ENCODE data around the gene BOD1L1. TPM values are rescaled to one million over a fixed set of nuclear protein-coding genes. Genes with fewer than 3 reads are reported as not detected.

BOD1L1 gene
- total RNA-seq, 1 donor: 38.0 TPM

DNA sequence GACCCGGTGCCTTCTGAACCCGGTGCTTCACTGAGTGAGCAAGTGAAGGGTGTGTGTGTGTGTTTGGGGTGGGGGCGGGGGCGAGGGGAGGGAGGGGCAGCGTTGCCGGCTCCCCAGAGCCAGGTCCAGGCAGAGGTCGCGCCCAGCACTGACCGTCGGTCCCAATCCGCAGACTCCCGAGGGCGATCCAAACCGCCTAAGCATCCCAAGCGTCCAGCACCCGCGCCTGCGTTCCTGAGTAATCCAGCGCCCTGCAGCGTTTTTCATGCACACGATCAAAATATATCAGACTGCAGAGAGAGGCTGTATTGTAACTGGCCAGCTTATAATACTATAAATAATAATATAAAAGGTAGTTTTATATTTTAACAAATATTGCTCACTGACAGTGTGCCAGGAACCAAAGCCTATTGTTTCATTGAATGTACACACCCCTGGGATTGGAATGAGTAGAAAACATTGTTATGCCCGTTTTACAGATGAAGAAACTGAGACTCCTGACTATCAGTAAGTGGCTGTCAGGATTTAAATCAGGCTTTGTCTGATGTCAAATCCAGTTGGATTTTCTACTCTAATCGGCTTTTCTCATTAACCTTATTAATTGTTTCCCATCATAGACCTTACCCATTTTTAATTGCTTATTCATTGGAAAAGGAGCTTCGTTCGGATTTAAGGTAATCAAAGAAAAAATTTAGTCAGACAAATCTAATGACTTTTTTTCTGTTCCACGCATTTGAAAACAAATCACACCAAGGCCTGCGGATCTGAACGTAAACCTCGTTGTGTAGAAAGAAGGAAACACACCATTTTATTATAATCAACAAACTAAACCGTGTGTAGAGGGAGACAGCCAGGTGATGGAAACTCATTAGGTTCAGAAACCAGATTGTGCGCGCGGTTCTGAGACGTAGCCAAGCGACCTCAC is 79.2 kb downstream of the BOD1L1 start:
- H3K4me3 ChIP-seq (ENCODE audit: low read depth, low read length): peak overlapping the region; percentile 69
- TF ChIP-seq, protein P1, sequence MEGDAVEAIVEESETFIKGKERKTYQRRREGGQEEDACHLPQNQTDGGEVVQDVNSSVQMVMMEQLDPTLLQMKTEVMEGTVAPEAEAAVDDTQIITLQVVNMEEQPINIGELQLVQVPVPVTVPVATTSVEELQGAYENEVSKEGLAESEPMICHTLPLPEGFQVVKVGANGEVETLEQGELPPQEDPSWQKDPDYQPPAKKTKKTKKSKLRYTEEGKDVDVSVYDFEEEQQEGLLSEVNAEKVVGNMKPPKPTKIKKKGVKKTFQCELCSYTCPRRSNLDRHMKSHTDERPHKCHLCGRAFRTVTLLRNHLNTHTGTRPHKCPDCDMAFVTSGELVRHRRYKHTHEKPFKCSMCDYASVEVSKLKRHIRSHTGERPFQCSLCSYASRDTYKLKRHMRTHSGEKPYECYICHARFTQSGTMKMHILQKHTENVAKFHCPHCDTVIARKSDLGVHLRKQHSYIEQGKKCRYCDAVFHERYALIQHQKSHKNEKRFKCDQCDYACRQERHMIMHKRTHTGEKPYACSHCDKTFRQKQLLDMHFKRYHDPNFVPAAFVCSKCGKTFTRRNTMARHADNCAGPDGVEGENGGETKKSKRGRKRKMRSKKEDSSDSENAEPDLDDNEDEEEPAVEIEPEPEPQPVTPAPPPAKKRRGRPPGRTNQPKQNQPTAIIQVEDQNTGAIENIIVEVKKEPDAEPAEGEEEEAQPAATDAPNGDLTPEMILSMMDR (IDR thresholded peaks at IDR 0.05; ENCODE audit: insufficient read depth, low read length): no peak
- no peak for DNase-seq (ENCODE audit: low read depth)

- TF ChIP-seq, protein P1 (IDR thresholded peaks at IDR 0.05; ENCODE audit: insufficient read depth, low read length): no peak
- H3K4me3 ChIP-seq (ENCODE audit: low read depth, low read length): peak overlapping the region; percentile 40
- DNase-seq (ENCODE audit: low read depth): no peak
Measured at GRCh38 chr4:13547485-13548041, 80.0 kb downstream of the BOD1L1 start.

DNA sequence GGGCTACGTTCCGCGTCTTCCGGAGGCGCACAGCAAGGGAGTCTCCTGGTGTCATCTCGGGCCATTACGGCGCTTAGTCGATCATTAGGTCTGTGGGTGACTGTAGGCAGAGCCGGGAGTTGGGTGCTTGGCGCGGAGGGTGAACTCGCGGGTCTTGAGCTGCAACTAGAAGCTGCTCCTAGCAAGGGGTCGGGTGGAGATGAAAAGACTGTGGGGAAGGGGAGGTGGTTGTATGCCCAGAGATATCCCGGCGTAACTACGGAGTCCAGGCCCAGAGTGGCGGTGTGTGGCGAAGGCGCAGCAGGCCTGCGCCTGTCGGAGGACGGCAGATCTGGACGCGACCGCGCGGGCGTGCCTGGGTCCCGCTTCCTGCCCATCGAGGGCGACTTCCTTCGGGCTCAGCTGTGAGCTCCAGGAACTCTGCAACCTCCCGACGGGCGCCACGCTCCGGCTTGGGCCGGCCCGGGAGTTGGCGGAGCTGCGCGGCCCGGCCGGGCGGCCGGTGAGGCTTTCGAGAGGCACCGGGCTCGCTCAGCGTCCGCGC is 80.5 kb downstream of the BOD1L1 start:
- TF ChIP-seq, protein P1 (IDR thresholded peaks at IDR 0.05; ENCODE audit: insufficient read depth, low read length): no peak
- no peak for DNase-seq (ENCODE audit: low read depth)
- H3K4me3 ChIP-seq (ENCODE audit: low read depth, low read length): peak overlapping the region; percentile 40

GRCh38 chr4:13546142-13546940 is 81.2 kb downstream of the BOD1L1 start:
- TF ChIP-seq, protein P1 (IDR thresholded peaks at IDR 0.05; ENCODE audit: insufficient read depth, low read length): no peak
- H3K4me3 ChIP-seq (ENCODE audit: low read depth, low read length): no peak overlapping the region
- DNase-seq (ENCODE audit: low read depth): no peak

- H3K4me3 ChIP-seq (ENCODE audit: low read depth, low read length): peak overlapping the region; percentile 71
- TF ChIP-seq, protein P1 (IDR thresholded peaks at IDR 0.05; ENCODE audit: insufficient read depth, low read length): no peak
Measured at GRCh38 chr4:13545394-13545808, 82.1 kb downstream of the BOD1L1 start.

DNA sequence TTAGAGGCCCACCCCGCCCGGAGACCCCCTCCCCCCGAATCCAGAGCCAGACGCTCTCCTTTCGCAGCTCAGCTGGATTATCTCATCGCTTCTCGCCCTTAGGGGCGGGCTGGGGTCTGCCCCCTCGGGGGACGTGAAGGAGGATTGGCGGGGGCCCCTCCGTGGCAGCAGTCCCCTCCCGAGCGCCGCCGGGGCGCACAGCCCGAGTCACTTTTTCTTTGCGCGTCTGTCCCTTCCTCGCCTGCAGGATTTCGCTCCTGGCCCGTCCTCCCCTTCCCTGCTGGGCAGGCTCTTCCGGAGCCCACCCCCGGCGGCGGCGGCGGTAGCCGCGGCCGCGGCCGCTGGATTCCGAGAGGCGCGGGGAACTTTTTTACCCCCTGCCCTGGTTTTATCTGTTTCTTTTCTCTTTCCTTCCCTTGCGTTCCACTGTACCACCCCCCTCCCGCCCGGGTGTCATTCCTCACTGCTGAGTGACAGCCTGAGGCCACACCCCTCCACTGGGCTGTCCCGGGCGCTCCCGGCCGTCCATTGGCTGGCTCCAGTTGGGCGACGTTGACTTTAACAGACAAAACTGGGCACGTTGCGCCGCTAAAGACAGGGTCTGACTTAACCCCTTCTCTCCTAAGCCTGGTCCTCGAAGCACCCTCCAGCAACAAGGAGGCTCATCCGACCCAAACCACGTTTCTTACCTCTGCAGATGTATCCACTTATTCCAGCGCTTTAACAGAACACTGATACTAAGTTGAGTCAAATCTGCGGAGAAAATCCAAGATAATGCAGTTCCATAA is 82.7 kb downstream of the BOD1L1 start:
- peak; percentile 66 for DNase-seq (ENCODE audit: low read depth)
- TF ChIP-seq, protein P1 (IDR thresholded peaks at IDR 0.05; ENCODE audit: insufficient read depth, low read length): no peak
- H3K4me3 ChIP-seq (ENCODE audit: low read depth, low read length): peak overlapping the region; percentile 71

More at GRCh38 chr4:13545394-13545808, 82.1 kb downstream of the BOD1L1 start:
- no peak for DNase-seq (ENCODE audit: low read depth)
